Umbilical cord (tissue), 2 donors: ENCODE results near the gene ASCL2. TPM values are rescaled to one million over a fixed set of nuclear protein-coding genes. Genes with fewer than 3 reads are reported as not detected.

Source experiments
- DNase-seq: peaks from one replicate; pipeline ENCODE4 v3.0.0-alpha.2; 2015; ENCODE audit warnings: low spot score
- total RNA-seq: library from RNA; depleted of rRNA; stranded (reverse); fragments of >200 nt; gene quantifications from one replicate; pipeline ENCODE4 v1.2.3, GENCODE V29; 2014; ENCODE audit warnings: low replicate concordance; ENCODE audit not compliant: insufficient read depth

Gene ASCL2
- total RNA-seq, 1 donor from 2014 or later = 2.4 TPM

GRCh38 chr11:2235588-2236326 lies 34.6 kb downstream of the ASCL2 start:
- no peak for DNase-seq

- DNase-seq = no peak
Measured at GRCh38 chr11:2234963-2235362, 35.4 kb downstream of the ASCL2 start.

GRCh38 chr11:2233693-2234455 lies 36.5 kb downstream of the ASCL2 start:
- DNase-seq = no peak

GRCh38 chr11:2229713-2230297 lies 40.6 kb downstream of the ASCL2 start:
- DNase-seq = no peak

- DNase-seq = no peak
Measured at GRCh38 chr11:2224254-2224653, 46.1 kb downstream of the ASCL2 start.

- no peak for DNase-seq
Measured at GRCh38 chr11:2223153-2223794, 47.1 kb downstream of the ASCL2 start.

GRCh38 chr11:2222451-2222850 lies 47.9 kb downstream of the ASCL2 start:
- no peak for DNase-seq

GRCh38 chr11:2221591-2221990 lies 48.8 kb downstream of the ASCL2 start:
- DNase-seq = no peak

GRCh38 chr11:2221024-2221423 lies 49.4 kb downstream of the ASCL2 start:
- DNase-seq = no peak

- no peak for DNase-seq
Measured at GRCh38 chr11:2220173-2220771, 50.1 kb downstream of the ASCL2 start.

- DNase-seq = no peak
Measured at GRCh38 chr11:2219318-2220017, 50.9 kb downstream of the ASCL2 start.

Other genes starting within 250 kb of the ASCL2 start
- 2,215 TPM for gene IGF2, start 131.2 kb downstream of the ASCL2 start, total RNA-seq
- gene INS, start 109.4 kb downstream of the ASCL2 start, total RNA-seq = not detected
- gene TH, start 98.8 kb downstream of the ASCL2 start, total RNA-seq = not detected
- 0.96 TPM for gene C11orf21, start 31.3 kb upstream of the ASCL2 start, total RNA-seq
- gene TSPAN32, start 31.4 kb upstream of the ASCL2 start, total RNA-seq = 1.7 TPM
- gene CD81, start 106.7 kb upstream of the ASCL2 start, total RNA-seq = 160 TPM
- 17.6 TPM for gene TSSC4, start 130.2 kb upstream of the ASCL2 start, total RNA-seq
- not detected for gene TRPM5, start 173.9 kb upstream of the ASCL2 start, total RNA-seq
- 7.9 TPM for gene KCNQ1, start 174.4 kb upstream of the ASCL2 start, total RNA-seq